Measurements from ENCODE around the gene TRMT10A.
"Not testable (repeated sequence)": the region's sequence is repeated elsewhere in the genome, so short reads cannot be mapped to it uniquely, and the experiment has no call there.

TRMT10A gene

GRCh38 chr4:99540277-99540939, 23.4 kb downstream of the TRMT10A start:
- no peak for DNase-seq

- DNase-seq = no peak
Measured at GRCh38 chr4:99537674-99538073, 26.2 kb downstream of the TRMT10A start.

- no peak for DNase-seq
Measured at GRCh38 chr4:99536848-99537247, 27.0 kb downstream of the TRMT10A start.

- no peak for DNase-seq
Measured at GRCh38 chr4:99536271-99536670, 27.6 kb downstream of the TRMT10A start.

- not testable (repeated sequence) for DNase-seq
Measured at GRCh38 chr4:99534699-99535098, 29.1 kb downstream of the TRMT10A start.

GRCh38 chr4:99529956-99530355, 33.9 kb downstream of the TRMT10A start:
- no peak for DNase-seq

- no peak for DNase-seq
Measured at GRCh38 chr4:99529228-99529627, 34.6 kb downstream of the TRMT10A start.

GRCh38 chr4:99518601-99519295, 45.1 kb downstream of the TRMT10A start:
- DNase-seq = no peak

- no peak for DNase-seq
Measured at GRCh38 chr4:99510721-99511120, 53.1 kb downstream of the TRMT10A start, which contains the start of gene C4orf17. TSS of gene C4orf17 (plus strand) at chr4:99511021. CDS start at chr4:99513082, 2,061 bp downstream.

- no peak for DNase-seq
Measured at GRCh38 chr4:99507762-99508161, 56.1 kb downstream of the TRMT10A start.

GRCh38 chr4:99507349-99507748, 56.5 kb downstream of the TRMT10A start:
- no peak for DNase-seq

- no peak for DNase-seq
Measured at GRCh38 chr4:99506781-99507180, 57.1 kb downstream of the TRMT10A start.

- no peak for DNase-seq
Measured at GRCh38 chr4:99504804-99505502, 58.9 kb downstream of the TRMT10A start.
